Activated T-helper 17 cell treated with anti-CD3 and anti-CD28 coated beads, Interleukin-2, amount 50 U/mL, for 72 hours (primary cell): ENCODE results near the gene PTP4A2. TPM values are rescaled to one million over a fixed set of nuclear protein-coding genes. Genes with fewer than 3 reads are reported as not detected.
"Not testable (repeated sequence)": the region's sequence is repeated elsewhere in the genome, so short reads cannot be mapped to it uniquely, and the experiment has no call there.

Source experiments
- ATAC-seq: fragments of 150-1000 bp; cut with Tn5 transposase; replicated peaks from 2 replicates; pipeline ENCODE4 v1.10.0; 2021; ENCODE audit warnings: mild to moderate bottlenecking, moderate library complexity
- H3K27ac Mint-ChIP-seq: one replicate; pipeline ENCODE4 v1.8.0; 2022; ENCODE audit warnings: mixed read lengths
- H3K27me3 Mint-ChIP-seq: one replicate; pipeline ENCODE4 v1.8.0; 2022; ENCODE audit warnings: mixed read lengths
- H3K36me3 Mint-ChIP-seq: one replicate; pipeline ENCODE4 v1.8.0; 2022; ENCODE audit warnings: low read depth, mild to moderate bottlenecking, mixed read lengths
- H3K4me1 Mint-ChIP-seq: one replicate; pipeline ENCODE4 v1.8.0; 2022; ENCODE audit warnings: mixed read lengths
- H3K4me3 Mint-ChIP-seq: one replicate; pipeline ENCODE4 v1.8.0; 2022; ENCODE audit warnings: mild to moderate bottlenecking, mixed read lengths
- H3K9me3 Mint-ChIP-seq: one replicate; pipeline ENCODE4 v1.8.0; 2022; ENCODE audit warnings: mixed read lengths
- total RNA-seq, 2 donors: library from RNA; stranded (reverse); gene quantifications; one replicate each; pipeline ENCODE4 v1.2.3, GENCODE V29; 2022

PTP4A2 gene
- total RNA-seq, 2 donors from 2014 or later: 285 to 351 TPM

DNA sequence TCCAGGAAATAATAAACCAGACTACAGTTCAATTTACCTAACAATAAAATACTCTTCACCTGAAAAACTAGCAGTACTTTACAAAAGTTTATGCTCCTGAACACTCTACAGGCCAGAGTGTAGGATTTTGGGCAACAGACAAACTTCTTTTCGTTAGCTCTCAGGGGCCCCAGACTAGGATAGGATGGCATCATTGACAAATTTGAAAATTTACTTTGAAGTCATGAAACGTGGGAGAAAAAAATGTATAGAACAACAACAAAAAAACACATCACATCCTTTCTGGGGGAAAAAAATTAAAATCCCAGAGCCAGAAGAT is 1.2 kb downstream of the PTP4A2 start:
- peak overlapping the region; percentile 97 for H3K27ac Mint-ChIP-seq

DNA sequence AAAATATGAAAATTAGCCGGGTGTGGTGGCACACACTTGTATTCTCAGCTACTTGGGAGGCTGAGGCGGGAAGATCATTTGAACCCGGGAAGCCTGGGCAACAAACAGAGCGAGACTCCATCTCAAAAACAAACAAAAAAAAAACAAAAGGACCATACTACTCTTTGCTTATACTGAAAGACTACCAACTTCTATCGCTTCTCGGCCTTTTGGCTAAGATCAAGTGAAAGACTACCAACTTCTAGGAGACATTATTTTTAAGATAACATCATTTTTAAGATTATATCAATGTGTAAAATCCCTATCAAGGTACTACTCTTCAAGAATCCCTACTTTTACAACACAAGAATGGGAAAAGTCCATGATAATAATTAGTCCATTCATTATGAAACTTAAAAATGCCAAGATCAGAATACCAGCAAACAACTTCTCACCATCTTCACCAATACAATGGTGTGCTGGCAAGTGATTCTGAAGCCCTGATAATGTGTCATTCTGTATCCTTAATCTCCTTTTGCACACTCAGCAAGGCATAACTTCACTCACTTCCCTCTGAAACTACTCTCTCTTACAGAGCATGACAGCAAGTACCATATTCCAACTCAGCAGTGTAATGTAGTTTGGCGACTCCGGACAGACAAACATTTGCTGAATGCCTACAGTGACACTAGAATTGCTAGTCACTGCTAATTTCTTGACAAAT is 1.7 kb downstream of the PTP4A2 start:
- peaks cover 68% of the 10 kb centered on the region for H3K36me3 Mint-ChIP-seq
- H3K4me3 Mint-ChIP-seq: peak overlapping the region; percentile 97
- peaks cover 52% of the 10 kb centered on the region for H3K4me1 Mint-ChIP-seq
- no peaks in the 10 kb centered on the region for H3K9me3 Mint-ChIP-seq
- no peaks in the 10 kb centered on the region for H3K27me3 Mint-ChIP-seq
- ATAC-seq: peak; percentile 41
- H3K27ac Mint-ChIP-seq: peak overlapping the region; percentile 97

More for the DNA sequence above, 1.2 kb downstream of the PTP4A2 start:
- peaks cover 47% of the 10 kb centered on the region for H3K4me1 Mint-ChIP-seq
- ATAC-seq: no peak
- peak overlapping the region; percentile 97 for H3K4me3 Mint-ChIP-seq
- H3K36me3 Mint-ChIP-seq: peaks cover 63% of the 10 kb centered on the region
- H3K9me3 Mint-ChIP-seq: no peaks in the 10 kb centered on the region
- H3K27me3 Mint-ChIP-seq: no peaks in the 10 kb centered on the region

DNA sequence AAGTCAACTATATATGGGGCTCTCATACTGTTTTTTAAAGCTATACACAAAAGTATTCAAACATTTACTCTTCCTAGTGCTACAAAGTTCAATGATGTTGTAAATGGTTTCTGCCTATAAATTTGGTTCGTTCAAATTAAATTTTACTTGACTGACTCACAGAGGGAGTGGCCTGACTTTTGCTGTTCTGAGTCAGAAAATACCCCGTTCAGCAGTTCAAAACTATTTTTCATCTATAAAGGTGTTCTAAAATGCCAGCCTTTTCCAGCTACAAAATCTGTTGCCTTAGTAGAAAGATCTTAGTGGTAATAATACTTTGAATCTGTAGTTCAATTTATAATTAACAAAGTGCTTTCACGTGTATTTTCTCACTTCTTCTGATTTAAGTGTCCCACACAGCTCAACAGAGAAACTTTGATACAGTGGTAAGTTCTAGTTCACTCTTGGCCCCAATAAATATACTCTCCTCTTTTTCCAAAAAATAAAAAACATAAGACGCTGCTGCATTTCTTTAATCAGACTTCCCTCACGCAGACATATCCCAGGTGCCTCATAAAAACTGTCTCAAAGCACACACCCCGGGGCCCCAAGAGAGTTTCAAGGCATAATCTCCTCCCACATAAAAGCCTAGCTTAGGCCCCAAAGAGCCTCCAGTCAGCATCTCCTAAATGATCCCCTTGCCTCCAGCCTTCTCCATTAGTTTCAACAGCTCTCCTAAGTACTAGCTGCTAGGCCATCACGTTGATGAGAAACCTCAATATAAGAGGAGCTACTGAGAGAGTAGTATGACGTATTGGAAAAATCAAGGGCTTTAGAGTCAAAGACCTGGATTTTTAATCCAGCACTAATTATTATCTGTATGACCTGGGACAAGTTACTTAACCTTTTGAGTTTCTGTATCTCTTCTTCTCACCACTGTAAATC is 3.2 kb downstream of the PTP4A2 start:
- Mint-ChIP-seq H3K36me3 (peaks cover 83% of the 10 kb centered on the region), H3K4me1 (peaks cover 59% of the 10 kb centered on the region), H3K9me3 (no peaks in the 10 kb centered on the region), H3K27me3 (no peaks in the 10 kb centered on the region), H3K4me3 (peak overlapping the region; percentile 97), H3K27ac (peak overlapping the region; percentile 97)
- peak; percentile 12 for ATAC-seq

DNA sequence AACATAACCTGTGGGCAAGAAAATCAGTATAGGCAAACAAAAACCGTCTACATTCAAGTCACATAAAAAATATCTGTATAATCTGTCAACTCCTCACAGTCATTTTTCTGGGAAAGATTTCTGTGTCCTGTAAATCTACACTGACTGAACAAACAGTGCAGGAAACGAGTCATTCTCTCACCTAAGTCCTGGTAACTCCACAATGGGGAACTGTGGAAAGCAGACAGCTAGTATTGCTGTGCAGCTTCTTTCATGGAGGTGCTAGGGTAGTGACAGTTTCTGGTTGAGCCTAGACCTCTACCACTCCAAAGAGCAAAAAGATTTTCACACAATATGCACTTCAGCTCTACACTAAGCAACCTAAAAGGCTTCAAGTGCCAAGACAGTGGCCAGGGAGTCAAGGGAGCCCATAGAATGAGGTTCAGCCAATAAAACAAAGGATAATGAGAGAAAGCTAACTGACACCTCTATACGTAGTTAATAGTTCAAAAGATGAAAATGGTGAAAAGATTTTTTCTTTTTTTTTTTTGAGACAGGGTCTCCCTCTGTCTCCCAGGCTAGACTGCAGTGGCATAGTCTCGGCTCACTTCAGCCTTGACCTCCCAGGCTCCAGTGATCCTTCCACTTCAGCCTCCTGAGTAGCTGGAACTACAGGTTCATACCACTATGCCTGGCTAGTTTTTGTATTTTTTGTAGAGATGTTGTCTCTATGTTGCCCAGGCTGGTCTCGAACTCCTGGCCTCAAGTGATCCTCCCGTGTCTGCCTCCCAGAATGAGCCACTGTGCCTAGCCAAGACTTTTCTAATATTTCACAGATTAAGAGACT is 5.5 kb downstream of the PTP4A2 start:
- Mint-ChIP-seq H3K9me3 (no peaks in the 10 kb centered on the region), H3K27ac (peak overlapping the region; percentile 97), H3K36me3 (peaks cover 92% of the 10 kb centered on the region), H3K27me3 (no peaks in the 10 kb centered on the region), H3K4me1 (peaks cover 56% of the 10 kb centered on the region), H3K4me3 (peak overlapping the region; percentile 97)
- ATAC-seq: peak; percentile 27

DNA sequence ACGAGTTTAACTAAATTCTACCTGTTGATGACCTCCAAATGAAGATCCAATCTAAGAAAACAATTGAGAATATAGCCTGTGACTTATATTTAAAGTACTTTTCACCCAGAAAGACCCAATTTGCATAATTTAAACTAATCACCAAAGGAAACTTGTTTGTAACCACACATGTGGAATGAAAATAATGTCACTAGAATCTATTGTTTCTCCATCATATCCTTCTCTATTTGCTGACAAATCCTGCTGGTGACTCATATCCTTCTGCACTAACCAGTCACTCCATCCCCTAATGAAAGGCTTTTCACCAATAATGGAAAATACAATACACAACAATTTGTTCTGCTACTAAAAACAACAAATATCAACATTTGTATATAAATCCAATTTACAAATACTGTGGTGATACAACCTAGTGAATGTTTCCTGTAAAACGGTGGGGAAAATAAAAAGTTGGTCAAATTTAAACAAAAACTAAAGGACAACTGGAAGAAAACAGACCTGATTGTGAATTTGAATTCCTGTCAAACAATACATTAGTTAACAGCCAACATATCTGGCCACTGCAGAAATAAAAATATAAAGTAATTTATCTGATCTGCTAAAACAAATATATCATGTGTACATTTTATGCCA is 6.5 kb downstream of the PTP4A2 start:
- Mint-ChIP-seq H3K27ac (peak overlapping the region; percentile 97), H3K36me3 (peaks cover 84% of the 10 kb centered on the region), H3K4me3 (peak overlapping the region; percentile 97), H3K9me3 (no peaks in the 10 kb centered on the region), H3K27me3 (no peaks in the 10 kb centered on the region), H3K4me1 (peaks cover 64% of the 10 kb centered on the region)
- peak; percentile 38 for ATAC-seq

DNA sequence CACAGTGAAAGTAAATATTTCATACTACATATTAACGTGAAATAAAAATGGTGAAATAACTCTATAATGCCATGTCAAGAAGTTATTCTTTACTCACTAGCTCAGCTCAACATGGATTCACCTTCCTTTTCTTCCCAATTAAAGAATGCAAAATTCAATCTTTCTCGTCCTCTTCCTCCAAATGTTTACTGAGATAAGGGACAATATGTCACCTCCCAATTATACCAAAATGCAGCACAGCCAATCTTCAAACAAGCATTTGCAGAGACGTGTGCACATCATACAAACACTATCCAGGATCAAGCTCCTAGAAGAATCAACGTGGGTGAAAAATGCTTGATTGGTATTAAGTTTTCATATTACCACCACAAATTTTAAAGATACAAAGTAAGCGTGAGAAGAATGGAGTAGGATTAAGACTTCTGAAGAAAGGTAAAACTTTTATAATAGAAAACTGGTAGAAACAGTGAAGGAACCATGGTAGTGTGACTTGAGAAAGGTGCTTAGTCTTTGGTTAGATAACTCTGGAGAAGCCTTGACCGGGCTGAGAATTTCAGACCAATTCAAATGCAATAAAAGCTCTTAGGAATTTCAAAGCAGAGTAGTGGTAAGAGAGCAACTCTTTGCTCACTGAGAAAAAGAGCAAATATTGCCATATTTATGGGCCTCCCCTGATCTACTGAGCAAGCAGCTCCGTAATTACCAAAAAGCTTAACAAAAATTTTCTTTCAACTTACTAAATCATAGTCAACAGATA is 7.2 kb downstream of the PTP4A2 start:
- no peak for ATAC-seq
- H3K27me3 Mint-ChIP-seq: no peaks in the 10 kb centered on the region
- peaks cover 84% of the 10 kb centered on the region for H3K36me3 Mint-ChIP-seq
- peak overlapping the region; percentile 97 for H3K4me3 Mint-ChIP-seq
- H3K9me3 Mint-ChIP-seq: no peaks in the 10 kb centered on the region
- peaks cover 67% of the 10 kb centered on the region for H3K4me1 Mint-ChIP-seq
- peak overlapping the region; percentile 97 for H3K27ac Mint-ChIP-seq

DNA sequence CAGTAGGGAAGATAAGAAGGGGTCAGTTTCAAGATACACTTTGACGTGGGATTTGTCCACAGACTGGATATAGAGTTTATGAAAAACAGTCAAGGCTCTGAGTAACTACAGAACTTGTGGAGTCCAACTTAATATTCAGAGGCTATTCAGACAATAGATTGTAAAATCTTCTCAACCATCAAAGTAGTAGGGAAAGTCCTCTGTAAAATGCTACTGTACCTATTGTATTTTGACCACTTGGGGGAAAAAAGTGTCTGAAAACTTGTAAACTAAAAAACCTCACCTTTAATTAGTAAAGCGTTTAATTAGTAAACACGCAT is 10.5 kb downstream of the PTP4A2 start:
- no peak for ATAC-seq
- Mint-ChIP-seq H3K9me3 (no peaks in the 10 kb centered on the region), H3K4me3 (peak overlapping the region; percentile 97), H3K27ac (peak overlapping the region; percentile 94), H3K27me3 (no peaks in the 10 kb centered on the region), H3K36me3 (peaks cover 80% of the 10 kb centered on the region), H3K4me1 (peaks cover 56% of the 10 kb centered on the region)

DNA sequence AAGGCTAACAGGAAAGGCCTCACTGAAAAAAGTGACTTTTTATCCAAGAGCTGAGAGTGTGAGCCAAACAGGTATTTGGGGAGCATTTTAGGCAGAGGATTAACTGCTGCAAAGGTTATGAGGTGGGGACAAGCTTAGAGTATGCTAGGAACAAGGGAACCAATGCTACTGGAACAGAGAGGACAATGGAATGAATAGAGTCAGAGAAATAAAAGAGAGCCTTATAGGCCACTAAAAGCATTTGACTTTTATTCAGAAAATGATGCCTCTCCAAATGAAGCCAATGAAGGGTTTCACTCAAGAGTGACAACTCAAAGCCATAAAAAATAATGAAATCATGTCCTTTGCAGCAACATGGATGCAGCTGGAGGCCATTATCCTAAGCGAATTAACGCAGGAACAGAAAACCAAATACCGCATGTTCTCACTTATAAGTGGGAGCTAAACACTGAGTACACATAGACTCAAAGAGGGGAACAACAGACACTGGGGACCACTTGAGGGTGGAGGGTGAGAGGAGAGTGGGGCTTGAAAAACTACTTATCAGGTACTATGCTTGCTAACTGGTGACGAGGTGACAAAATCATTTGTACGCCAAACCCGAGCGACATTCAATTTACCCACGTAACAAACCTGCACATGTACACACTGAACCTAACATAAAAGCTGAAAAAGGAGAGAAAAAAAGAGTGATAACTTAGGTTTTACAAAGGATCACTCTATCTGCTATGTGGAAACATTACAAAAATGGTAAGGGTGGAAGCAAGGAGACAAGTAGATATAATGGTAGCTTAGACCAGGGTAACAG is 11.1 kb downstream of the PTP4A2 start:
- H3K27ac Mint-ChIP-seq: peak overlapping the region; percentile 94
- H3K27me3 Mint-ChIP-seq: no peaks in the 10 kb centered on the region
- H3K4me3 Mint-ChIP-seq: peak overlapping the region; percentile 97
- peaks cover 53% of the 10 kb centered on the region for H3K4me1 Mint-ChIP-seq
- no peak for ATAC-seq
- H3K36me3 Mint-ChIP-seq: peaks cover 80% of the 10 kb centered on the region
- no peaks in the 10 kb centered on the region for H3K9me3 Mint-ChIP-seq

DNA sequence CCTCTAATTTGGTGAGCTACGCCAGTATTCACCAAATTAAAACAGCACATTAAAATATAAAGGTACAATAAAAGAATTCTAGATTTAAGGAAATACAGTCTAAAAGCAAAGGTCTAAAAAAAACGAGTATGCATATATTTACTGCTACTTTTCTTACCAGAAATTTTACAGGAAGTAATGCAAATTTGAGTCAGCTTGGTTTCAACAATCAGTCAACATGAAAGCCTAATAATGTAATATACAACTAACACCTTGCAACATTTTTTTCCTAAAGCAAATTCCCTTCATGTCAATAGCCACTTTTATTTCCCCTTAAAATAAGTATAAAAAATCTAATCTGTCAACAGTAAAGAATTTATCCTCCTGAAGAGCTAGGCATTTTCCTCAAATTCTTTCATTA is 11.9 kb downstream of the PTP4A2 start:
- H3K9me3 Mint-ChIP-seq: no peaks in the 10 kb centered on the region
- peaks cover 80% of the 10 kb centered on the region for H3K36me3 Mint-ChIP-seq
- H3K27ac Mint-ChIP-seq: peak overlapping the region; percentile 94
- no peaks in the 10 kb centered on the region for H3K27me3 Mint-ChIP-seq
- peaks cover 51% of the 10 kb centered on the region for H3K4me1 Mint-ChIP-seq
- ATAC-seq: no peak
- H3K4me3 Mint-ChIP-seq: peak overlapping the region; percentile 97

DNA sequence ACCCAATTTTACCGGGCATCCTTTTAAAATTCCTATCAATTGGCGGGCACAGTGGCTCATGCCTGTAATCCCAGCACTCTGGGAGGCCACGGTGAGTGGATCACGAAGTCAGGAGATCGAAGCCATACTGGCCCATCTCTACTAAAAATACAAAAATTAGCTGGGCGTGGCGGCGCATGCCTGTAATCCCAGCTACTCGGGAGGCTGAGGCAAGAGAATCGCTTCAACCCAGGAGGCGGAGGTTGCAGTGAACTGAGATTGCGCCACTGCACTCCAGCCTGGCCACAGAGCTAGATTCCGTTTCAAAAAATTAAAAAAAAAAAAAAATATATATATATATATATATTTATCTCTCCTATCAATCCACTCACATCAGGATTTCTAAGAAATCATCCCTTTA is 12.3 kb downstream of the PTP4A2 start:
- peak overlapping the region; percentile 94 for H3K27ac Mint-ChIP-seq
- ATAC-seq, H3K27me3 Mint-ChIP-seq, H3K9me3 Mint-ChIP-seq: not testable (repeated sequence)
- peak overlapping the region; percentile 97 for H3K4me3 Mint-ChIP-seq
- H3K4me1 Mint-ChIP-seq: peaks cover 51% of the 10 kb centered on the region
- peaks cover 80% of the 10 kb centered on the region for H3K36me3 Mint-ChIP-seq

DNA sequence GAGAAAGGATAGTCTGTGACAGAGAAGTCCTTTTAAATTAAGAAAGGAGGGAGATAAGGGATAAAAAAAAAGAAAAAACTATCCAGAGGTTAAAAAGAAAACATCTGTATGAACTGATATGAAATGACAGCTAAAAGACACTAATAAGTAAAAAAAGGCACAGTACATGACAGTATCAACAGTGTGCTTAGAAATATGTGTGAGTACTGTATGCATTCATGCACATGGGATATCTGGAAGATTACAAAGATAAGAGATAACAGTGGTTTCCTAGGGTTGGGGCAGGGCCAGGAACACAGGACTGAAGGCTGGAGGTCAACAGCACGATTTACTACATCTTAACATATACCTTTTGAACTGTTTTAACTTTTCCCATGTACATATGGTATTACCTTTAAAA is 13.3 kb downstream of the PTP4A2 start:
- H3K4me1 Mint-ChIP-seq: peaks cover 46% of the 10 kb centered on the region
- no peaks in the 10 kb centered on the region for H3K9me3 Mint-ChIP-seq
- ATAC-seq: no peak

DNA sequence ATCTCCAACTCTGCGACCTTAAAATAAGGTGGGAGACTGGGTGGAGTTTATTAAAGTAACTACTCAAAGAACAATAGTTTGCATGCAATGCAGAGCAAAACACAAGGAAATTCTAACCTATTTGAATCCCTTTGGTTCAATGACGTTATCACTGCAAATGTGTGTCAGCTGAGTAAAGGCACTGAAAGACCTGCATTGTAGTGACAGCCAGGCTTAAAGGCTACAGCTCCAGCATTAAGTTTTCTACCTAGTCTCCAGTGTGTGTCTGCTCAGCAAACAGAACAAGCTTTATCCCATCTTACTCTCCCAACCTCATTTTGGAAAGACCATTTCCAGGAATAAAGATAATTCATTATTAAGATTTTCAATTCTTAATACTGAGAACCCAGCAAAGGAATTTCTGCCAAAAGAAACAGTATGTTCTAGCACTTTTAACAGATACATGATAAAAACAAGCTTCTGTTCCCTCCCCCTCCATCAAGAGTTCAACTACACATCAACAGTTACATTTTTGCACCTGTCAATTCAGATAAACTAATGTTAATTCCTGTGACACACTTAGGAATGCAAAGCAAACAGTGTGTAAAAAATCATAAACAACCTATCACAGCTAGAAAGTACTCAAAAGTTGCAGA is 14.2 kb downstream of the PTP4A2 start:
- Mint-ChIP-seq H3K4me3 (peak overlapping the region; percentile 97), H3K9me3 (no peaks in the 10 kb centered on the region), H3K36me3 (peaks cover 77% of the 10 kb centered on the region), H3K4me1 (peaks cover 48% of the 10 kb centered on the region), H3K27me3 (no peaks in the 10 kb centered on the region), H3K27ac (peak overlapping the region; percentile 94)
- no peak for ATAC-seq

More for the DNA sequence above, 13.3 kb downstream of the PTP4A2 start:
- no peaks in the 10 kb centered on the region for H3K27me3 Mint-ChIP-seq
- peaks cover 76% of the 10 kb centered on the region for H3K36me3 Mint-ChIP-seq
- H3K4me3 Mint-ChIP-seq: peak overlapping the region; percentile 97
- H3K27ac Mint-ChIP-seq: peak overlapping the region; percentile 94
